Measurements from ENCODE around the gene APPL1. TPM values are rescaled to one million over a fixed set of nuclear protein-coding genes. Genes with fewer than 3 reads are reported as not detected.

APPL1 gene
- total RNA-seq, 1 donor from 2014 or later = 27.0 TPM

DNA sequence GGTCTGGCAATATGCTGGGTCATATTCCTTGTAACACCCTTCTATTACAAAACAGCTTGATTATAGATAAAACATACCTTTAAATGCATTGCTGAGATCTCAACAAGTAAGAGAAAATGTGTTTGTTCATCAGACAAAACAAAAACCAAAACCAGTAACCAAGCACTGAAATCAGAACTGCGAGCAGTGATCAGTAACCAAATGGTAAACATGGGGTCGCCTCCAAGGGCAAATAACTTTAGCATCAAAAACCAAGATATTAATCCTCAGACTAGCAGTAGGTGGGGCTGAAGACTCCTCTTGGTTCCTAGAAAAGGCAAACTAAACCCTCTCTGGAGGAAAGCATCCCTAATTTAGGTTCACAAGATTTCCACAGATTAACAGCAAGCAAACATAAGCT is 21.1 kb upstream of the APPL1 start:
- DNase-seq (ENCODE audit: low read depth) = no peak
- no peak overlapping the region for H3K4me3 ChIP-seq (ENCODE audit: low read depth, low read length)
- TF ChIP-seq, protein P1, sequence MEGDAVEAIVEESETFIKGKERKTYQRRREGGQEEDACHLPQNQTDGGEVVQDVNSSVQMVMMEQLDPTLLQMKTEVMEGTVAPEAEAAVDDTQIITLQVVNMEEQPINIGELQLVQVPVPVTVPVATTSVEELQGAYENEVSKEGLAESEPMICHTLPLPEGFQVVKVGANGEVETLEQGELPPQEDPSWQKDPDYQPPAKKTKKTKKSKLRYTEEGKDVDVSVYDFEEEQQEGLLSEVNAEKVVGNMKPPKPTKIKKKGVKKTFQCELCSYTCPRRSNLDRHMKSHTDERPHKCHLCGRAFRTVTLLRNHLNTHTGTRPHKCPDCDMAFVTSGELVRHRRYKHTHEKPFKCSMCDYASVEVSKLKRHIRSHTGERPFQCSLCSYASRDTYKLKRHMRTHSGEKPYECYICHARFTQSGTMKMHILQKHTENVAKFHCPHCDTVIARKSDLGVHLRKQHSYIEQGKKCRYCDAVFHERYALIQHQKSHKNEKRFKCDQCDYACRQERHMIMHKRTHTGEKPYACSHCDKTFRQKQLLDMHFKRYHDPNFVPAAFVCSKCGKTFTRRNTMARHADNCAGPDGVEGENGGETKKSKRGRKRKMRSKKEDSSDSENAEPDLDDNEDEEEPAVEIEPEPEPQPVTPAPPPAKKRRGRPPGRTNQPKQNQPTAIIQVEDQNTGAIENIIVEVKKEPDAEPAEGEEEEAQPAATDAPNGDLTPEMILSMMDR (conservative IDR thresholded peaks at IDR 0.05; ENCODE audit: low read depth, low read length) = no peak

DNA sequence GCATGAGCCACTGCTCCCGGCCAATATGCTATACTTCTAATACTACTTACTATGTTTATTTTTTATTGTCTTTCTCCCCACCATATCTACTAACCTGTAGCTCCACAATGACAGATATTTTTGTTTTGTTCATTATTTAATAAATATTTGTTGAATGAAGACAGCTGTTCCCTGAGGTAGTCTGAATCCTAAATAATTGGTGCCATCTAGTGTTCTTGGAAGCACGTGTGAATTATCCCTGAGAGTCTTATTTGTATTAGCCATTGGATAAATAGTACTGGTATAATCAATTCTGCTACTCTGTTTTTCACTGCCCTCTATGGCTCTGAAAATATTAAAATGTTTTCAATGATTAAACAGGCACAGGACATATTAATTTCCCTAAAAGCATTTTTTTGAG is 5.6 kb upstream of the APPL1 start:
- TF ChIP-seq, protein P1 (conservative IDR thresholded peaks at IDR 0.05; ENCODE audit: low read depth, low read length) = peak; percentile 54
- H3K4me3 ChIP-seq (ENCODE audit: low read depth, low read length) = no peak overlapping the region
- no peak for DNase-seq (ENCODE audit: low read depth)

DNA sequence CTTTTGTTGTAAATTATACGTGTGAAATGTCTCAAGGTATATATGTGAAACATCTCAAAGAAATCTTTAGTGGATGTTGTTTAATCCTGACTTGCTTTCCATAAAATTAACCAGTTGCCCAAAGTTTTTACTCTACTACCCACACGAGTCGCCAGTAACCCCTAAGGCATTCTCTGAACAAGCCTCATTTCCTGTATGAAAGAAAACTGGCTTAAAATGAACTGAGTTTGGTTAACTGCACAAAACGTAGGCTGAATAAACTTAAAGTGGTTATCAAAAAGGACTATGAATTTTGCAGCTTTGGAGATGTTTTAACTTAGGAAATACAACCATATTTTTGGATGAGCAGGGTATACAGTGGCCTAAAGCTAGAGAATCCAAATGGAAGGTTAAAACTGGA is 2.7 kb upstream of the APPL1 start:
- no peak overlapping the region for H3K4me3 ChIP-seq (ENCODE audit: low read depth, low read length)
- TF ChIP-seq, protein P1 (conservative IDR thresholded peaks at IDR 0.05; ENCODE audit: low read depth, low read length) = no peak
- DNase-seq (ENCODE audit: low read depth) = no peak

DNA sequence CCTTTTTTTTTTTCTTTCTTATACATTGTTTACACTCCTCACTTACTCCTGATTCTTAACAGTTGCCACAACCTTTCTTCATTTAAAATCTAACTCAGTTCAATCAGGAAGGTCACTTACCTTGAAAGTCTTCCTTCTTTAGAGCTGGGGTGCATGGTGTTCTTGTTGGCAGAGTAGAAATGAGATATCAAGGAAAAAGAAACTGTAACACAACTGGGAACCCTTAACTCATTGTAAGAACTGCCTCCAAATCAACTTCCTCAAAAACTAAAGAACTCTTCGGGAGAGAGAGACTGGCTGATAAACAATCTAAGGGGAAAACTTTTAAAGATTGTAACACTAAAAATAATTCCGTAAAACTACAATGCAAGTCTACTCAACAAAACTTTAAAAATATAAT is 1.4 kb upstream of the APPL1 start:
- DNase-seq (ENCODE audit: low read depth) = no peak
- no peak overlapping the region for H3K4me3 ChIP-seq (ENCODE audit: low read depth, low read length)
- TF ChIP-seq, protein P1 (conservative IDR thresholded peaks at IDR 0.05; ENCODE audit: low read depth, low read length) = no peak

DNA sequence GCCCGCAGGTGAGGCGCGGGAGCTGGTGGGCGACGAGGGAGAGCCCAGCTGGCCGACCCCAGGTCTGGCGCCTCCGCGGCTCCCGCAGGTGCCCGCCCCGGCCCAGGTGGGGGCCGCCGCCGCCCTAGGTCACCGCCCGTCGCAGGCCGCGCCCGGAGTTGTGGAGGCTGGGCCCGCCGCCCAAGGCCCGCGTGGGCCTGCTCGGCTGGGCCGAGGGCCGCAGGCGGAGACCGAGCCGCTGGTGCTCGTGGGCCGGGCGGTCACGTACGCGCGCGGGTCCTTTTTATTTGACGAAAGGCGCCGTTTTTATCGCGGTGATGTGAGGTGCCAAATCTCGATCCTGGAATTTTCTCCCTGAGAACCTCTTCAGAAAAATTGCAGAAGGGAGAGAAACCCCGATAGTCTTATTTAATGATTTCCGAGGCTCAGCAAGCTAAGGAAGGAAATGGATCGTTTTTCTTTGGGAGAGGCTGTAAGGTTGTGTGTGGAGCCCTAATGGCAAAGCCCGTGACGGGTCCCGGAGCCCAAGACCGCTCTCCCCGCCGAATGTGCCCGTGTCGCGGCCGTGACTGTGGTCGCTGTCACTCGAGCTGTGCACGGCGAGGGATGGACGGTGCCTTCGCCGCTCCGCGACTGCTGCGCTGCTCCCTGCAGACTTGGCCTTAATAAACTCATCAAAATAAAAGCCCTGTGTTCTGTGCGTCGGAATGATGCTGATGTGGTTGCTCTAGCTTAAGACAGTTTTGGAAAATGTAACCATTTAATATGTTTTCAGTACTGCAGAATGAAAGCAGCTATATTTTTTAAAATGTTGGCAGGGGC is 612 bp downstream of the APPL1 start:
- TF ChIP-seq, protein P1 (conservative IDR thresholded peaks at IDR 0.05; ENCODE audit: low read depth, low read length) = no peak
- H3K4me3 ChIP-seq (ENCODE audit: low read depth, low read length) = peak overlapping the region; percentile 92
- no peak for DNase-seq (ENCODE audit: low read depth)

DNA sequence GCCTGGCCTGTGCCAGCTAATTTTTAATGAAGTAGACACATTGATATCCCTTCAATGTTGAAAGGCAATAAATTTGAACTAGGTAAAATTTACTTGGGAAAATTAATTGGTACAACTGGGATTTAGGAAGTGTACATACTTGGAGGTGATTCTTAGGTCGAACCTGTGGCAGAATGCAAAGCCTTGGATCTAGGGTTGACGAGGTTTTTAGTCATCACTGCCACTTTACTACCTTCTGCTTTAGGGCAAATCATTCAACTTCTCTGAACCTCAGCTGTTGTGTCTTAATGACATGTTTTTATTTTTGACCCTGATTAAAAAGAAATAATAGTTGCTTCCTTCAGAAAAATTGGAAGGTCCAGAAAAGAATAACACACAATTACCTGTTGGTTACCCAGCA is 2.5 kb downstream of the APPL1 start:
- TF ChIP-seq, protein P1 (conservative IDR thresholded peaks at IDR 0.05; ENCODE audit: low read depth, low read length) = no peak
- no peak overlapping the region for H3K4me3 ChIP-seq (ENCODE audit: low read depth, low read length)
- DNase-seq (ENCODE audit: low read depth) = no peak

DNA sequence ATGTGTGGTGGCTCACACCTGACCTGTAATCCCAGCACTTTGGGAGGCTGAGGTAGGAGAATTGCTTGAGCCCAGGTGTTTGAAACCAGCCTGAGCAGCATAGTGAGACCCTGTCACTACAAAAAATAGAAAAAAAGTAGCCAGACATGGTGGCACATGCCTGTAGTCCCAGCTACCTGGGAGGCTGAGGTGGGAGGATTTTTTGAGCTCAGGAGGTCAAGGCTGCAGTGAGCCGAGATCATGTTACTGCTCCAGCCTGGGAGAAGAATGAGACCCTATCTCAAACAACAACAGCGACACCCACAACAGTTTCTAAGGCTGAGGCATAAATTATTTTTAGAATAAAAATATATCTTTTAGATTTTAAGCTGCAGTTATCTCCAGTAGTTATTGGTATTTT is 6.3 kb downstream of the APPL1 start:
- no peak overlapping the region for H3K4me3 ChIP-seq (ENCODE audit: low read depth, low read length)
- no peak for DNase-seq (ENCODE audit: low read depth)
- TF ChIP-seq, protein P1 (conservative IDR thresholded peaks at IDR 0.05; ENCODE audit: low read depth, low read length) = no peak
